Measurements from ENCODE around the gene ARID1A.
"Not testable (repeated sequence)": the region's sequence is repeated elsewhere in the genome, so short reads cannot be mapped to it uniquely, and the experiment has no call there.

Gene ARID1A

DNA sequence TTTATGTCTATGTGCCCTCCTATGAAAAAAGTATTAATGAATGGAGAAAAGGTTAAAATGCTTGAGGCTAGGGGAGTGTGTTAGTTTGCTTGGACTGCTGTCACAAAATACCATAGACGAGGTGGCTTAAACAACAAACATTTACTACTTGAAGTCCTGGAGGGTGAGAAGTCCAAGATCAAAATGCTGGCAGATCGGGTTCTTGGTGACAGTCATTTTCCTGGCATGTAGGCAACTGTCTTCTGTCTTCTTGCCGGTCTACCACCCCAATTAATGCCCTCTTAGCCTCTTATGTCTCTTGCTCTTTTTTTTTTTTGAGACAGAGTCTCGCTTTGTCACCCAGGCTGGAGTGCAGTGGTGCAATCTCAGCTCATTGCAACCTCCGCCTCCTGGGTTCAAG is 15.0 kb downstream of the ARID1A start:
- H3K4me3 Mint-ChIP-seq: no peak overlapping the region
- no peaks in the 10 kb centered on the region for H3K9me3 Mint-ChIP-seq
- peak overlapping the region; percentile 70 for H3K27ac Mint-ChIP-seq
- peaks cover 7% of the 10 kb centered on the region for H3K36me3 Mint-ChIP-seq
- peaks cover 76% of the 10 kb centered on the region for H3K4me1 Mint-ChIP-seq
- H3K27me3 Mint-ChIP-seq: no peaks in the 10 kb centered on the region

- peak overlapping the region; percentile 56 for H3K27ac Mint-ChIP-seq
- no peak overlapping the region for H3K4me3 Mint-ChIP-seq
- peaks cover 7% of the 10 kb centered on the region for H3K36me3 Mint-ChIP-seq
- peaks cover 75% of the 10 kb centered on the region for H3K4me1 Mint-ChIP-seq
- no peaks in the 10 kb centered on the region for H3K9me3 Mint-ChIP-seq
- no peaks in the 10 kb centered on the region for H3K27me3 Mint-ChIP-seq
These were observed 16.0 kb downstream of the ARID1A start for GRCh38 chr1:26711777-26712176.

GRCh38 chr1:26717017-26717491 is 21.2 kb downstream of the ARID1A start:
- Mint-ChIP-seq H3K9me3 (peaks cover 4% of the 10 kb centered on the region), H3K27ac (peak overlapping the region; percentile 70), H3K4me3 (no peak overlapping the region), H3K36me3 (peaks cover 9% of the 10 kb centered on the region), H3K4me1 (peaks cover 89% of the 10 kb centered on the region), H3K27me3 (no peaks in the 10 kb centered on the region)

DNA sequence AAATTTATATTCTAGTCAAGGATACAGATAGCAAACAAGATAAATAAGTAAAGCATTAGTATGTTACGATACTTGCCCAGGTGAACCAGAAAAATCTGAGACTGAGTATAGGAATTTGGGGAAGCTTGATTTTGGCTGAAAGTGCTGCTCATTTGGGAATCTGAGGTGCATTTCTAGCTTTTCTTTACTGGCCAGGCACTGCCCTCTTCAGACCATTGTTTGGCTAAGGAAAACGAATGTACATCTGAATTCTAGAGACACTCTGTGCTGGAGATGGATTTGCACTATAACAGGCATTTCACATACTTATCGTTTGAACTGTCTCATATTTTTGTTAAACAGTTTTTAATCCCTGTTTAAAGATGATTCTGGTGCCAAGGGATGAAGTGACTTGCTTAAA is 23.4 kb downstream of the ARID1A start:
- no peaks in the 10 kb centered on the region for H3K27me3 Mint-ChIP-seq
- peaks cover 9% of the 10 kb centered on the region for H3K36me3 Mint-ChIP-seq
- H3K4me3 Mint-ChIP-seq: no peak overlapping the region

GRCh38 chr1:26721669-26722355 is 26.0 kb downstream of the ARID1A start:
- Mint-ChIP-seq H3K36me3 (peaks cover 6% of the 10 kb centered on the region), H3K27me3 (no peaks in the 10 kb centered on the region), H3K9me3 (peaks cover 4% of the 10 kb centered on the region), H3K4me3 (peak overlapping the region; percentile 56), H3K27ac (peak overlapping the region; percentile 96), H3K4me1 (peaks cover 93% of the 10 kb centered on the region)

More for the DNA sequence above, 23.4 kb downstream of the ARID1A start:
- Mint-ChIP-seq H3K27ac (peak overlapping the region; percentile 72), H3K9me3 (peaks cover 4% of the 10 kb centered on the region), H3K4me1 (peaks cover 92% of the 10 kb centered on the region)

DNA sequence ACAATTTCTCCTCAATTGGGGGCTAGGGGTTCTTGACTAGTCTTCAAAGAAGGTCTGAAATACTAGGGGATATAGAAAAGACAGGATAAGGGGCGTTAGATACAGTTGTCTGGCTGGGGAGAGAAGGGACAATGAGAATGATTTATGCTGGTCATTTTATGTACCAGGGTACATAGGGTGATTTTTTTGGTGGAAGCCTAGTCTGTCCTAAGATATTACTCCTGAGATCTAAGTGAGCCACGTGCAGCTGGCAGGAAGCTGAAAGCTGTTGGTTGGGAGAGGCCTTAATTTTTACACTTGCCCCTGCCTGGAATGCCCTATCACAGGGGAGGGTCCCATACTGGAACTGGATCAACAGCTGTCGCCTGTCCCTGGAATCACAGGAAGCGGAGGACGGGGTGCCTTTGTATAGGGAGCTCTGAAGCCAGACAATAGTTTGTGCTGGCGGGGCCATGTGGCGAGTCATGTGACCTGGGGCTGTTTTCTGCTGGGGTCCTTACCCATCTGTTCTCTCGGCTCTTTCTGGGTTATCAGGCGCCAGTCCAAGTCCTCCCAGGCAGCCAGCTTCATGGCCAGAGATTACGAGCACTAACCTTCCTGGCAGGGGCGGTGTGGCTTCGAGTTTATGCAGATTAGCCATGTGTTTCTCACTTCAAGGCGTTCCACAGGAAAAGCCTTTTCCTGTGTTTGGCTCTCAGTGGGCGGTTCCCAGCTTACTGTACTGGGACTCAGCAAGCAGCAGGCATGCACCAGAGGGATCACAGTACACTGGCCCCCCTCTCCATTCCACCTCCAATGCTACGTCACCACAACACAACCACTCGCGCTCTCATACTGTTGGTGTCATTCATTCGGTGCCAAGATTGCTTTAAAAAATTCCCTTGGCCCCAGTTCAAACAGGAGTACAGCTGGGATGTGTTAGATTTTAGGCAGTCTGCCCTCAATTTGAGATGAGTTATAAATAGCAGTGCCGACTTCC is 27.5 kb downstream of the ARID1A start:
- Mint-ChIP-seq H3K27me3 (no peaks in the 10 kb centered on the region), H3K36me3 (peaks cover 6% of the 10 kb centered on the region), H3K27ac (peak overlapping the region; percentile 96), H3K4me3 (peak overlapping the region; percentile 56), H3K9me3 (peaks cover 4% of the 10 kb centered on the region), H3K4me1 (peaks cover 93% of the 10 kb centered on the region)

DNA sequence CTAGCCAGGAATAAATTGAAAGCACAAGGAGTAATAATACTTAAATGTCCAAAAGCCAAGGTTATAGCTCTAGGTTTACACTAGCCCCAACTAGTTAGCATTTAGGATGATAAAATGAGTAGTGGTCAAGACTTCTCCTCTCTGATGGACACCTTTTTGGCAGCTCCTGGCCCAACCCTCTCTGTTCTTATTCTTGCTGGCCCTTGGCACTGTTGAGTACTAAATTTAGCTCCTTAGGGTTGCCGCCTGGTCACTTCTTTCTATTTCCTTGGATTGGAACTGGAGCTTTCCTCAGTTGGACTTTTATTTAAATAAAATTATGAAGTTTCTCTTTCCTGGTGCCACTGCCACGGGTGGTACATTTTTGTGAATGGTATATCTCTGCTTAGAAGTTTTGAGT is 28.3 kb downstream of the ARID1A start:
- H3K27ac Mint-ChIP-seq: peak overlapping the region; percentile 84

DNA sequence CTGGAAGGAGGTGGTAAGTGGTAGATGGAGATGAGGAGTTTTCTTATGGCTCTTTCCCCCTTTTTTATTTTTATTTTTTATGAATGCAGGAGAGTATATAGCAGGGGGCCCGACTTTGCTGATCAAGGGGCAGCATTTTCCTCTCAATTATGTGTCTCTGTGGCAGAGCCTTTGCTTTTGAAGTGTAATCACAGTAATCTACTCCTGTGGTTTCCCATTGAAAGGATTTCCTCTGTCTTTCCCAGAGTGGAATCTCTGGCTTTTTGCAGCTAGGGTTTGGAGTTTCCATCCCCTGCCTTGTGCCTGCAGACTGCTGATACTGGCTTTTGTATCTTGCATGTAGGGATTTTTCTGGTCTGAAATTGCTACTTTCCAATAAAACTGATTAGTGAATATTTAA is 29.1 kb downstream of the ARID1A start:
- peak overlapping the region; percentile 84 for H3K27ac Mint-ChIP-seq
- peaks cover 8% of the 10 kb centered on the region for H3K36me3 Mint-ChIP-seq
- peaks cover 4% of the 10 kb centered on the region for H3K9me3 Mint-ChIP-seq
- H3K4me3 Mint-ChIP-seq: peak overlapping the region; percentile 59
- peaks cover 98% of the 10 kb centered on the region for H3K4me1 Mint-ChIP-seq
- H3K27me3 Mint-ChIP-seq: no peaks in the 10 kb centered on the region

More for the DNA sequence above, 28.3 kb downstream of the ARID1A start:
- H3K9me3 Mint-ChIP-seq: peaks cover 4% of the 10 kb centered on the region
- no peaks in the 10 kb centered on the region for H3K27me3 Mint-ChIP-seq
- H3K4me1 Mint-ChIP-seq: peaks cover 93% of the 10 kb centered on the region
- peak overlapping the region; percentile 59 for H3K4me3 Mint-ChIP-seq
- peaks cover 6% of the 10 kb centered on the region for H3K36me3 Mint-ChIP-seq

DNA sequence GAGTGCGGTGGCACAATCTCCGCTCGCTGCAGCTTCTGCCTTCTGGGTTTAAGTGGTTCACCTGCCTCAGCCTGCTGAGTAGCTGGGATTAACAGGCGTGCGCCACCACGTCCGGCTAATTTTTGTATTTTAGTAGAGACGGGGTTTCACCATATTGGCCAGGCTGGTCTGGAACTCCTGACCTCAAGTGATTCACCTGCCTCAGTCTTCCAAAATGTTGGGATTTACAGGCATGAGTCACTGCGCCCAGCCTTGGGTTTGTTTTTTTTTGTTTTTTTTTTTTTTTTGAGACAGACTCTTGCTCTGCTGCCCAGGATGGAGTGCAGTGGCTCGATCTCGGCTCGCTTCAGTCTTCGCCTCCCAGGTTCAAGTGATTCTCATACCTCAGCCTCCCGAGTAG is 30.1 kb downstream of the ARID1A start:
- H3K4me1 Mint-ChIP-seq: peaks cover 98% of the 10 kb centered on the region
- not testable (repeated sequence) for H3K27me3 Mint-ChIP-seq, H3K4me3 Mint-ChIP-seq, H3K36me3 Mint-ChIP-seq, H3K9me3 Mint-ChIP-seq, H3K27ac Mint-ChIP-seq

GRCh38 chr1:26726784-26727183 is 31.0 kb downstream of the ARID1A start:
- Mint-ChIP-seq H3K4me3 (peak overlapping the region; percentile 23), H3K27me3 (no peaks in the 10 kb centered on the region), H3K4me1 (peaks cover 98% of the 10 kb centered on the region), H3K27ac (peak overlapping the region; percentile 93), H3K36me3 (peaks cover 16% of the 10 kb centered on the region), H3K9me3 (peaks cover 3% of the 10 kb centered on the region)

- H3K4me3 Mint-ChIP-seq: peak overlapping the region; percentile 8
- H3K9me3 Mint-ChIP-seq: no peaks in the 10 kb centered on the region
- H3K27ac Mint-ChIP-seq: peak overlapping the region; percentile 87
- H3K4me1 Mint-ChIP-seq: peaks cover 98% of the 10 kb centered on the region
- no peaks in the 10 kb centered on the region for H3K27me3 Mint-ChIP-seq
- peaks cover 14% of the 10 kb centered on the region for H3K36me3 Mint-ChIP-seq
These were observed 31.7 kb downstream of the ARID1A start for GRCh38 chr1:26727476-26727875.

DNA sequence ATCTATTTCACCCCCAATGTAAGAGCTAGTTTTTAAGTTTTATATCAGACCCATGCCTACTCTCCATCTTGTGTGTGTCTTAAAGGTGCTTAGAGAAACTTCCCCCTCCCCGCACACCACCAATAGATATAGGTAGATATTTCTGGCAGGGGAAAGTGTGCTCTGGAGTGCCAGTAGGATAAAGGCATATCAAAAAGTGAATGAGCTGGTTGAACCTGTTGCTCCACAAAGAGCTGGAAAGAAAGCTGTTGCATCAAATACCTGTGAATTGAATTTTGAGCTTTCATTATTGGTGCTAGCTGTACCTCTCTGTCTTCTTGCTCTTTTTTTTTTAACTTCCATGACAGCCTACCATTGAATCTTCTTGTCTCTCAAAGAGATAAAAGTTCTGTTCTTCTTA is 32.8 kb downstream of the ARID1A start:
- peaks cover 98% of the 10 kb centered on the region for H3K4me1 Mint-ChIP-seq
- H3K36me3 Mint-ChIP-seq: peaks cover 18% of the 10 kb centered on the region
- peak overlapping the region; percentile 52 for H3K4me3 Mint-ChIP-seq
- H3K27ac Mint-ChIP-seq: peak overlapping the region; percentile 86
- H3K9me3 Mint-ChIP-seq: no peaks in the 10 kb centered on the region
- no peaks in the 10 kb centered on the region for H3K27me3 Mint-ChIP-seq

GRCh38 chr1:26729633-26730032 is 33.8 kb downstream of the ARID1A start:
- Mint-ChIP-seq H3K36me3 (peaks cover 22% of the 10 kb centered on the region), H3K4me3 (no peak overlapping the region), H3K27me3 (no peaks in the 10 kb centered on the region), H3K4me1 (peaks cover 98% of the 10 kb centered on the region), H3K9me3 (no peaks in the 10 kb centered on the region), H3K27ac (no peak overlapping the region)

DNA sequence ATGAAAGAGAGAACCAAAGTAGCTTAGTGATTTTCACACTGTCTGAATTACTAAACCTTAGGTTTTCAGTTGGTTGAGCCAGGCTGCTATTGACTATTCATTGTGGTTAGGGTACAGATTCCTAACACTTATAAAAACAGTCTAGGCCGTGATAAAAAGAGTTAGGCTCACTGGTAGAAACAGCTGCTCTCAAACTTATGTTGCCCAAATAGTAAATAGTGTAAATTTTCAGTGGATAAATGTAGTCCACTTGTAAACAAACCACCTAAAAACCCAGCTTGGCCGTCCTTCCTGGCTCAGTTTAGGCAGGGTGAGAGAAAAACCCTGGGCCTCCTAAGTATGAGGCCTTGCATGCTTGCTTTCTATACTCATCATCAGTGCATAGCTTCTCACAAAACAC is 34.9 kb downstream of the ARID1A start:
- Mint-ChIP-seq H3K9me3 (no peaks in the 10 kb centered on the region), H3K27me3 (no peaks in the 10 kb centered on the region), H3K36me3 (peaks cover 23% of the 10 kb centered on the region), H3K27ac (peak overlapping the region; percentile 59), H3K4me3 (peak overlapping the region; percentile 49), H3K4me1 (peaks cover 94% of the 10 kb centered on the region)

DNA sequence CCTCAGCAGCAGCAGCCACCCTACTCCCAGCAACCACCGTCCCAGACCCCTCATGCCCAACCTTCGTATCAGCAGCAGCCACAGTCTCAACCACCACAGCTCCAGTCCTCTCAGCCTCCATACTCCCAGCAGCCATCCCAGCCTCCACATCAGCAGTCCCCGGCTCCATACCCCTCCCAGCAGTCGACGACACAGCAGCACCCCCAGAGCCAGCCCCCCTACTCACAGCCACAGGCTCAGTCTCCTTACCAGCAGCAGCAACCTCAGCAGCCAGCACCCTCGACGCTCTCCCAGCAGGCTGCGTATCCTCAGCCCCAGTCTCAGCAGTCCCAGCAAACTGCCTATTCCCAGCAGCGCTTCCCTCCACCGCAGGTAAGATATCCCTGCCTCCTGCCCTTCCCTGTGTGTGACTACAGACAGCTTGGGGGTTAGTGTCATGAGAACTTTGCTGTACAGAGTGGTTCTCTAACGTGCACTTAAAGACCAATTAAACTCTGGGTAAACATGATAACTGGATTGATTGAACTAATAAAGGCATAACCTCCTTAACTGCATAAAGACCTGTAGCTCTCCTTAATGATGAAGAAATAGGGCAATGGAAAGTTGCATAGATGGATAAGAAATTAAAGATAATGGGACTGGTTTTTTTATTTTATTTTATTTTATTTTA is 35.6 kb downstream of the ARID1A start:
- Mint-ChIP-seq H3K27me3 (no peaks in the 10 kb centered on the region), H3K36me3 (peaks cover 24% of the 10 kb centered on the region), H3K9me3 (no peaks in the 10 kb centered on the region), H3K27ac (peak overlapping the region; percentile 84), H3K4me1 (peaks cover 90% of the 10 kb centered on the region), H3K4me3 (peak overlapping the region; percentile 49)
